ENCODE measurements around the gene AFM. TPM values are rescaled to one million over a fixed set of nuclear protein-coding genes. Genes with fewer than 3 reads are reported as not detected.

Gene AFM
- total and polyA plus RNA-seq, 10 of the 15 experiments (the other 5 are each of a cell fraction or from before 2014, with no cell fraction given), result not detected

DNA sequence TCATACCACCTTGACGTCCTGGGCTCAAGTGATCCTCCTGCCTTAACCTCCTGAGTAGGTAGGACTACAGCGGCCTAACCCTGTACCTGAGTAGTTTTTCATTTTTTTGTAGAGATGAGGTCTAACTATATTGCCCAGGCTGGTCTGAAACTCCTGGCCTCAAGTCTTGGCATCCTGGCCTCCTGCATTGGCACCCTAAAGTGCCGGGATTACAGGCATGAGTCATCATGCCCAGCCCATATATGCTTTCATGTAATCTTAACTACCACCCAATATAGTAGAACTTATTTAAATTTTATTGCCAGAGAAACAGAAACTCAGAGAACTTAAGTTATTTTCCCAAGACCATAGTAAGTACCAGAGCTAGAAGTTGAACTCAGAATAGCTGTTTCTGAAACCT lies 27.1 kb downstream of the AFM start:
- no peak for DNase-seq (ENCODE audit: low read depth, low spot score)
- FAIRE-seq, result no peak
- H3K27ac ChIP-seq (ENCODE audit: control insufficient read depth, insufficient read depth), result no peak overlapping the region
- no peak overlapping the region for H3K9ac ChIP-seq (ENCODE audit: control insufficient read depth, insufficient read depth, low read length)
- ATAC-seq, result no peak
- H3K4me2 ChIP-seq (ENCODE audit: control insufficient read depth, insufficient read depth), result no peak overlapping the region
- H3K27me3 ChIP-seq (replicated peaks in 1 of 2; ENCODE audit: control insufficient read depth in 2 of 2, insufficient read depth in 2 of 2, low read length in 1 of 2), result no peaks in the 10 kb centered on the region
- no peak overlapping the region for H3K4me3 ChIP-seq
- ChIA-PET RAD21 (ENCODE audit: unreplicated experiment) (interaction anchor here (1.7 kb wide), 1 partner anchor 10 kb away, joined by 5 read pairs; no protein-coding TSS in a partner anchor), POLR2A (no interaction called here), CTCF (interaction anchor here (0.9 to 2.1 kb wide), 2 partner anchors 11 to 65 kb away, joined by 3 to 4 read pairs; no protein-coding TSS in a partner anchor), SMC1A (ENCODE audit: uncharacterized antibody, unreplicated experiment) (interaction anchor here (1.4 kb wide), 1 partner anchor 10 kb away, joined by 3 read pairs; no protein-coding TSS in a partner anchor)
- no peaks in the 10 kb centered on the region for H3K79me2 ChIP-seq (ENCODE audit: control insufficient read depth, insufficient read depth, low read length)
- WGBS (ENCODE audit: insufficient coverage, insufficient replicate concordance, low lambda C conversion rate, missing lambda C conversion rate), result 32% methylated on average over 3 of the region's 3 CpGs
- H2AFZ ChIP-seq (ENCODE audit: control insufficient read depth, low read depth, low read length), result no peak overlapping the region
- H3K36me3 ChIP-seq (ENCODE audit: control insufficient read depth in 2 of 2, insufficient read depth in 2 of 2, low read length in 1 of 2), result no peaks in the 10 kb centered on the region
- H4K20me1 ChIP-seq (ENCODE audit: control insufficient read depth, insufficient read depth), result no peaks in the 10 kb centered on the region
- H3K9me3 ChIP-seq (replicated peaks; ENCODE audit: control insufficient read depth, insufficient read depth, low read length), result no peaks in the 10 kb centered on the region
- in situ Hi-C loops (cut with MboI), result no loop called here
- intact Hi-C loops (cut with micrococcal nuclease; ENCODE audit: unreplicated experiment), result no loop called here
- H3K4me1 ChIP-seq (ENCODE audit: control insufficient read depth, insufficient read depth, low read length), result no peaks in the 10 kb centered on the region
- BruUV-seq (replicated peaks), result no TSS peak
- TF ChIP-seq, protein P1, sequence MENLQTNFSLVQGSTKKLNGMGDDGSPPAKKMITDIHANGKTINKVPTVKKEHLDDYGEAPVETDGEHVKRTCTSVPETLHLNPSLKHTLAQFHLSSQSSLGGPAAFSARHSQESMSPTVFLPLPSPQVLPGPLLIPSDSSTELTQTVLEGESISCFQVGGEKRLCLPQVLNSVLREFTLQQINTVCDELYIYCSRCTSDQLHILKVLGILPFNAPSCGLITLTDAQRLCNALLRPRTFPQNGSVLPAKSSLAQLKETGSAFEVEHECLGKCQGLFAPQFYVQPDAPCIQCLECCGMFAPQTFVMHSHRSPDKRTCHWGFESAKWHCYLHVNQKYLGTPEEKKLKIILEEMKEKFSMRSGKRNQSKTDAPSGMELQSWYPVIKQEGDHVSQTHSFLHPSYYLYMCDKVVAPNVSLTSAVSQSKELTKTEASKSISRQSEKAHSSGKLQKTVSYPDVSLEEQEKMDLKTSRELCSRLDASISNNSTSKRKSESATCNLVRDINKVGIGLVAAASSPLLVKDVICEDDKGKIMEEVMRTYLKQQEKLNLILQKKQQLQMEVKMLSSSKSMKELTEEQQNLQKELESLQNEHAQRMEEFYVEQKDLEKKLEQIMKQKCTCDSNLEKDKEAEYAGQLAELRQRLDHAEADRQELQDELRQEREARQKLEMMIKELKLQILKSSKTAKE (IDR thresholded peaks at IDR 0.05; ENCODE audit: low read depth, poor library complexity, severe bottlenecking), result no peak
- TF ChIP-seq, protein P2, sequence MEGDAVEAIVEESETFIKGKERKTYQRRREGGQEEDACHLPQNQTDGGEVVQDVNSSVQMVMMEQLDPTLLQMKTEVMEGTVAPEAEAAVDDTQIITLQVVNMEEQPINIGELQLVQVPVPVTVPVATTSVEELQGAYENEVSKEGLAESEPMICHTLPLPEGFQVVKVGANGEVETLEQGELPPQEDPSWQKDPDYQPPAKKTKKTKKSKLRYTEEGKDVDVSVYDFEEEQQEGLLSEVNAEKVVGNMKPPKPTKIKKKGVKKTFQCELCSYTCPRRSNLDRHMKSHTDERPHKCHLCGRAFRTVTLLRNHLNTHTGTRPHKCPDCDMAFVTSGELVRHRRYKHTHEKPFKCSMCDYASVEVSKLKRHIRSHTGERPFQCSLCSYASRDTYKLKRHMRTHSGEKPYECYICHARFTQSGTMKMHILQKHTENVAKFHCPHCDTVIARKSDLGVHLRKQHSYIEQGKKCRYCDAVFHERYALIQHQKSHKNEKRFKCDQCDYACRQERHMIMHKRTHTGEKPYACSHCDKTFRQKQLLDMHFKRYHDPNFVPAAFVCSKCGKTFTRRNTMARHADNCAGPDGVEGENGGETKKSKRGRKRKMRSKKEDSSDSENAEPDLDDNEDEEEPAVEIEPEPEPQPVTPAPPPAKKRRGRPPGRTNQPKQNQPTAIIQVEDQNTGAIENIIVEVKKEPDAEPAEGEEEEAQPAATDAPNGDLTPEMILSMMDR (IDR thresholded peaks at IDR 0.05 in 2 of 3, conservative IDR thresholded peaks at IDR 0.05 in 1 of 3; ENCODE audit: control insufficient read depth in 2 of 3, extremely low read depth in 1 of 3, insufficient read depth in 1 of 3, low read depth in 3 of 3, low read length in 3 of 3), result no peak
- TF ChIP-seq KLF5 (IDR thresholded peaks at IDR 0.05; ENCODE audit: partially characterized antibody) (no peak), ATF7 (IDR thresholded peaks at IDR 0.05; ENCODE audit: low read depth) (no peak), ZSCAN29 (IDR thresholded peaks at IDR 0.05) (no peak), SUZ12 (IDR thresholded peaks at IDR 0.05; ENCODE audit: unreplicated experiment) (no peak), SPI1 (IDR thresholded peaks at IDR 0.05; ENCODE audit: borderline replicate concordance, insufficient read depth, low read depth, low read length) (no peak), WRNIP1 (IDR thresholded peaks at IDR 0.05; ENCODE audit: borderline replicate concordance, low read depth, low read length) (no peak), MEF2A (IDR thresholded peaks at IDR 0.05; ENCODE audit: insufficient read depth, low read depth, low read length) (no peak), TCF12 (IDR thresholded peaks at IDR 0.05; ENCODE audit: low read depth, low read length) (no peak), ZNF217 (IDR thresholded peaks at IDR 0.05) (no peak)
- TF ChIP-seq, protein P3, sequence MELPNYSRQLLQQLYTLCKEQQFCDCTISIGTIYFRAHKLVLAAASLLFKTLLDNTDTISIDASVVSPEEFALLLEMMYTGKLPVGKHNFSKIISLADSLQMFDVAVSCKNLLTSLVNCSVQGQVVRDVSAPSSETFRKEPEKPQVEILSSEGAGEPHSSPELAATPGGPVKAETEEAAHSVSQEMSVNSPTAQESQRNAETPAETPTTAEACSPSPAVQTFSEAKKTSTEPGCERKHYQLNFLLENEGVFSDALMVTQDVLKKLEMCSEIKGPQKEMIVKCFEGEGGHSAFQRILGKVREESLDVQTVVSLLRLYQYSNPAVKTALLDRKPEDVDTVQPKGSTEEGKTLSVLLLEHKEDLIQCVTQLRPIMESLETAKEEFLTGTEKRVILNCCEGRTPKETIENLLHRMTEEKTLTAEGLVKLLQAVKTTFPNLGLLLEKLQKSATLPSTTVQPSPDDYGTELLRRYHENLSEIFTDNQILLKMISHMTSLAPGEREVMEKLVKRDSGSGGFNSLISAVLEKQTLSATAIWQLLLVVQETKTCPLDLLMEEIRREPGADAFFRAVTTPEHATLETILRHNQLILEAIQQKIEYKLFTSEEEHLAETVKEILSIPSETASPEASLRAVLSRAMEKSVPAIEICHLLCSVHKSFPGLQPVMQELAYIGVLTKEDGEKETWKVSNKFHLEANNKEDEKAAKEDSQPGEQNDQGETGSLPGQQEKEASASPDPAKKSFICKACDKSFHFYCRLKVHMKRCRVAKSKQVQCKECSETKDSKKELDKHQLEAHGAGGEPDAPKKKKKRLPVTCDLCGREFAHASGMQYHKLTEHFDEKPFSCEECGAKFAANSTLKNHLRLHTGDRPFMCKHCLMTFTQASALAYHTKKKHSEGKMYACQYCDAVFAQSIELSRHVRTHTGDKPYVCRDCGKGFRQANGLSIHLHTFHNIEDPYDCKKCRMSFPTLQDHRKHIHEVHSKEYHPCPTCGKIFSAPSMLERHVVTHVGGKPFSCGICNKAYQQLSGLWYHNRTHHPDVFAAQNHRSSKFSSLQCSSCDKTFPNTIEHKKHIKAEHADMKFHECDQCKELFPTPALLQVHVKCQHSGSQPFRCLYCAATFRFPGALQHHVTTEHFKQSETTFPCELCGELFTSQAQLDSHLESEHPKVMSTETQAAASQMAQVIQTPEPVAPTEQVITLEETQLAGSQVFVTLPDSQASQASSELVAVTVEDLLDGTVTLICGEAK (IDR thresholded peaks at IDR 0.05; ENCODE audit: borderline replicate concordance), result no peak
- TF ChIP-seq, protein P4, sequence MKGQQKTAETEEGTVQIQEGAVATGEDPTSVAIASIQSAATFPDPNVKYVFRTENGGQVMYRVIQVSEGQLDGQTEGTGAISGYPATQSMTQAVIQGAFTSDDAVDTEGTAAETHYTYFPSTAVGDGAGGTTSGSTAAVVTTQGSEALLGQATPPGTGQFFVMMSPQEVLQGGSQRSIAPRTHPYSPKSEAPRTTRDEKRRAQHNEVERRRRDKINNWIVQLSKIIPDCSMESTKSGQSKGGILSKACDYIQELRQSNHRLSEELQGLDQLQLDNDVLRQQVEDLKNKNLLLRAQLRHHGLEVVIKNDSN (IDR thresholded peaks at IDR 0.05; ENCODE audit: borderline replicate concordance, extremely low read length, insufficient read depth, low read depth, low read length), result no peak
